Stimulated activated CD8-positive, alpha-beta memory T cell treated with anti-CD3 and anti-CD28 coated beads, Interleukin-7, amount 100 ng/mL, for 48 hours (primary cell): ENCODE results near the gene RAB36.
A peak's percentile ranks its signal among the peaks of the same experiment; 100 is the strongest.

Experiments used
- DNase-seq, 2 donors: peaks; one replicate each; pipeline ENCODE4 v3.0.0-alpha.2; 2020; ENCODE audit warnings: low read depth in 1 of 2; ENCODE audit errors: extremely low read depth in 1 of 2

Gene RAB36

GRCh38 chr22:23144932-23145877 lies at the start of gene RAB36:
Gene RAB36, plus strand, starts transcription at chr22:23145477. Its CDS starts 1,140 bp downstream, at chr22:23146617.
- DNase-seq, result peak; percentile 66 to 84

GRCh38 chr22:23095733-23096342 lies 49.4 kb upstream of the RAB36 start:
- DNase-seq, result no peak

GRCh38 chr22:23097412-23098229 lies 47.7 kb upstream of the RAB36 start:
- DNase-seq, result no peak

- no peak for DNase-seq
Measured at GRCh38 chr22:23098230-23098705, 47.0 kb upstream of the RAB36 start.

- DNase-seq, result no peak
Measured at GRCh38 chr22:23098718-23099530, 46.4 kb upstream of the RAB36 start.

GRCh38 chr22:23099531-23099804 lies 45.8 kb upstream of the RAB36 start:
- DNase-seq, result no peak

- no peak for DNase-seq
Measured at GRCh38 chr22:23100124-23100801, 45.0 kb upstream of the RAB36 start.

GRCh38 chr22:23101524-23101923 lies 43.8 kb upstream of the RAB36 start:
- no peak for DNase-seq

- no peak for DNase-seq
Measured at GRCh38 chr22:23102002-23102655, 43.1 kb upstream of the RAB36 start.

GRCh38 chr22:23102776-23103175 lies 42.5 kb upstream of the RAB36 start:
- DNase-seq, result no peak

- no peak for DNase-seq
Measured at GRCh38 chr22:23103199-23103954, 41.9 kb upstream of the RAB36 start.

- no peak for DNase-seq
Measured at GRCh38 chr22:23104187-23104971, 40.9 kb upstream of the RAB36 start.

GRCh38 chr22:23105304-23105703 lies 40.0 kb upstream of the RAB36 start:
- DNase-seq, result no peak

GRCh38 chr22:23105919-23106318 lies 39.4 kb upstream of the RAB36 start:
- DNase-seq, result no peak

GRCh38 chr22:23106344-23106743 lies 38.9 kb upstream of the RAB36 start:
- no peak for DNase-seq

GRCh38 chr22:23106906-23107367 lies 38.3 kb upstream of the RAB36 start:
- no peak for DNase-seq

GRCh38 chr22:23107487-23108248 lies 37.6 kb upstream of the RAB36 start:
- DNase-seq, result no peak
